ENCODE data around the gene BCO1.

BCO1 gene

GRCh38 chr16:81276323-81276722 is 37.8 kb downstream of the BCO1 start:
- H3K4me1 ChIP-seq (ENCODE audit: control insufficient read depth in 1 of 2, insufficient read depth in 1 of 2, low read depth in 1 of 2, low read length in 1 of 2): peaks cover 0 to 6% of the 10 kb centered on the region in 2 experiments

GRCh38 chr16:81277541-81278080 is 39.1 kb downstream of the BCO1 start:
- peaks cover 0 to 1% of the 10 kb centered on the region in 2 experiments for H3K4me1 ChIP-seq (ENCODE audit: control insufficient read depth in 1 of 2, insufficient read depth in 1 of 2, low read depth in 1 of 2, low read length in 1 of 2)
- no peaks in the 10 kb centered on the region for H3K36me3 ChIP-seq
- TF ChIP-seq CTCF (IDR thresholded peaks at IDR 0.05): no peak
- no peak overlapping the region for H3K4me3 ChIP-seq (ENCODE audit: low read depth in 1 of 2, low read length in 1 of 2)
- no peak overlapping the region for H3K27ac ChIP-seq
- no peaks in the 10 kb centered on the region for H3K27me3 ChIP-seq
- H3K9me3 ChIP-seq: no peaks in the 10 kb centered on the region

More at GRCh38 chr16:81276323-81276722, 37.8 kb downstream of the BCO1 start:
- TF ChIP-seq CTCF (IDR thresholded peaks at IDR 0.05): no peak
- H3K36me3 ChIP-seq: no peaks in the 10 kb centered on the region
- H3K4me3 ChIP-seq (ENCODE audit: low read depth in 1 of 2, low read length in 1 of 2): no peak overlapping the region
- no peaks in the 10 kb centered on the region for H3K9me3 ChIP-seq
- no peaks in the 10 kb centered on the region for H3K27me3 ChIP-seq
- no peak overlapping the region for H3K27ac ChIP-seq

- Histone ChIP-seq H3K4me1 (ENCODE audit: control insufficient read depth in 1 of 2, insufficient read depth in 1 of 2, low read depth in 1 of 2, low read length in 1 of 2) (no peaks in the 10 kb centered on the region), H3K27me3 (no peaks in the 10 kb centered on the region), H3K4me3 (ENCODE audit: low read depth in 1 of 2, low read length in 1 of 2) (no peak overlapping the region), H3K36me3 (no peaks in the 10 kb centered on the region), H3K27ac (no peak overlapping the region), H3K9me3 (no peaks in the 10 kb centered on the region)
- no peak for TF ChIP-seq CTCF (IDR thresholded peaks at IDR 0.05)
These were observed 40.0 kb downstream of the BCO1 start for GRCh38 chr16:81278526-81278925.

- Histone ChIP-seq H3K36me3 (no peaks in the 10 kb centered on the region), H3K9me3 (no peaks in the 10 kb centered on the region), H3K27me3 (no peaks in the 10 kb centered on the region), H3K4me3 (ENCODE audit: low read depth in 1 of 2, low read length in 1 of 2) (no peak overlapping the region), H3K27ac (no peak overlapping the region), H3K4me1 (ENCODE audit: control insufficient read depth in 1 of 2, insufficient read depth in 1 of 2, low read depth in 1 of 2, low read length in 1 of 2) (no peaks in the 10 kb centered on the region)
- no peak for TF ChIP-seq CTCF (IDR thresholded peaks at IDR 0.05)
These were observed 40.9 kb downstream of the BCO1 start for GRCh38 chr16:81279392-81279791.

- H3K4me3 ChIP-seq (ENCODE audit: low read depth in 1 of 2, low read length in 1 of 2): no peak overlapping the region
- H3K36me3 ChIP-seq: no peaks in the 10 kb centered on the region
- H3K4me1 ChIP-seq (ENCODE audit: control insufficient read depth in 1 of 2, insufficient read depth in 1 of 2, low read depth in 1 of 2, low read length in 1 of 2): no peaks in the 10 kb centered on the region
- H3K9me3 ChIP-seq: no peaks in the 10 kb centered on the region
- no peaks in the 10 kb centered on the region for H3K27me3 ChIP-seq
- H3K27ac ChIP-seq: no peak overlapping the region
- no peak for TF ChIP-seq CTCF (IDR thresholded peaks at IDR 0.05)
These were observed 41.9 kb downstream of the BCO1 start for GRCh38 chr16:81280393-81280792.

- Histone ChIP-seq H3K4me1 (ENCODE audit: control insufficient read depth in 1 of 2, insufficient read depth in 1 of 2, low read depth in 1 of 2, low read length in 1 of 2) (no peaks in the 10 kb centered on the region), H3K36me3 (no peaks in the 10 kb centered on the region), H3K27me3 (no peaks in the 10 kb centered on the region), H3K4me3 (ENCODE audit: low read depth in 1 of 2, low read length in 1 of 2) (no peak overlapping the region), H3K9me3 (no peaks in the 10 kb centered on the region), H3K27ac (no peak overlapping the region)
- TF ChIP-seq CTCF (IDR thresholded peaks at IDR 0.05): no peak
These were observed 44.6 kb downstream of the BCO1 start for GRCh38 chr16:81283044-81283443.

Data from neutrophil (primary cell).